ENCODE measurements around the gene ANKRD45.
"Not testable (repeated sequence)": the region's sequence is repeated elsewhere in the genome, so short reads cannot be mapped to it uniquely, and the experiment has no call there.

ANKRD45 gene

GRCh38 chr1:173669491-173669941 lies at the start of gene ANKRD45:
ANKRD45 (minus strand) TSS chr1:173669851; CDS start chr1:173659418, 10,433 bp downstream.
- peak; percentile 12 for DNase-seq

GRCh38 chr1:173717238-173717637 lies 47.6 kb upstream of the ANKRD45 start:
- no peak for DNase-seq

GRCh38 chr1:173715538-173715844 lies 45.8 kb upstream of the ANKRD45 start:
- DNase-seq: no peak

- peak; percentile 93 for DNase-seq
Measured at GRCh38 chr1:173714759-173715537, 45.3 kb upstream of the ANKRD45 start, which contains the start of gene KLHL20. KLHL20 (plus strand) TSS chr1:173714981; CDS start chr1:173716044, 1,063 bp downstream.

- DNase-seq: no peak
Measured at GRCh38 chr1:173714441-173714758, 44.7 kb upstream of the ANKRD45 start.

GRCh38 chr1:173708787-173709186 lies 39.1 kb upstream of the ANKRD45 start:
- DNase-seq: no peak

- no peak for DNase-seq
Measured at GRCh38 chr1:173705117-173705516, 35.5 kb upstream of the ANKRD45 start.

GRCh38 chr1:173702736-173703135 lies 33.1 kb upstream of the ANKRD45 start:
- DNase-seq: no peak

GRCh38 chr1:173701299-173701698 lies 31.6 kb upstream of the ANKRD45 start:
- not testable (repeated sequence) for DNase-seq

- DNase-seq: no peak
Measured at GRCh38 chr1:173693238-173693637, 23.6 kb upstream of the ANKRD45 start.

- no peak for DNase-seq
Measured at GRCh38 chr1:173688300-173688699, 18.6 kb upstream of the ANKRD45 start.

- DNase-seq: not testable (repeated sequence)
Measured at GRCh38 chr1:173685121-173685520, 15.5 kb upstream of the ANKRD45 start.

- not testable (repeated sequence) for DNase-seq
Measured at GRCh38 chr1:173683838-173684237, 14.2 kb upstream of the ANKRD45 start.

GRCh38 chr1:173682184-173682583 lies 12.5 kb upstream of the ANKRD45 start:
- no peak for DNase-seq

GRCh38 chr1:173680152-173680551 lies 10.5 kb upstream of the ANKRD45 start:
- DNase-seq: not testable (repeated sequence)

GRCh38 chr1:173674496-173674895 lies 4.8 kb upstream of the ANKRD45 start:
- DNase-seq: not testable (repeated sequence)

- no peak for DNase-seq
Measured at GRCh38 chr1:173666646-173667045, 3.0 kb downstream of the ANKRD45 start.

GRCh38 chr1:173663159-173663558 lies 6.5 kb downstream of the ANKRD45 start:
- DNase-seq: no peak

- DNase-seq: no peak
Measured at GRCh38 chr1:173661763-173662162, 7.9 kb downstream of the ANKRD45 start.

- no peak for DNase-seq
Measured at GRCh38 chr1:173661271-173661670, 8.4 kb downstream of the ANKRD45 start.

- DNase-seq: no peak
Measured at GRCh38 chr1:173660306-173660705, 9.3 kb downstream of the ANKRD45 start.

- no peak for DNase-seq
Measured at GRCh38 chr1:173648880-173649605, 20.6 kb downstream of the ANKRD45 start.

- DNase-seq: no peak
Measured at GRCh38 chr1:173646656-173647055, 23.0 kb downstream of the ANKRD45 start.

GRCh38 chr1:173642450-173643139 lies 27.1 kb downstream of the ANKRD45 start:
- DNase-seq: not testable (repeated sequence)

All from activated CD4-positive, alpha-beta T cell treated with anti-CD3 and anti-CD28 coated beads, Interleukin-2, amount 50 U/mL, for 16 hours (primary cell).